Retinal pigment epithelial cell (primary cell): Measurements from ENCODE around the gene UBE2J2.

ENCODE experiments used
- DNase-seq: peaks from one replicate; pipeline ENCODE4 v3.0.0-alpha.2; 2010; ENCODE audit warnings: low read depth
- H3K4me3 ChIP-seq: 2 replicates; pipeline ENCODE4 v1.5.1; 2011; ENCODE audit warnings: mild to moderate bottlenecking, low read length, control low read depth, moderate library complexity
- CTCF ChIP-seq: conservative IDR thresholded peaks from 2 replicates; pipeline ENCODE4 v1.5.1; 2011; ENCODE audit warnings: low read depth, low read length, control low read depth, inconsistent platforms

UBE2J2 gene

GRCh38 chr1:1287288-1288110 is 13.8 kb upstream of the UBE2J2 start:
- no peak for DNase-seq
- no peak overlapping the region for H3K4me3 ChIP-seq
- no peak for TF ChIP-seq CTCF

GRCh38 chr1:1286313-1287261 is 12.9 kb upstream of the UBE2J2 start:
- no peak overlapping the region for H3K4me3 ChIP-seq
- DNase-seq: no peak
- TF ChIP-seq CTCF: no peak

- DNase-seq: no peak
- H3K4me3 ChIP-seq: no peak overlapping the region
- no peak for TF ChIP-seq CTCF
Observed at GRCh38 chr1:1285611-1286311, 12.1 kb upstream of the UBE2J2 start.

GRCh38 chr1:1285102-1285571 is 11.5 kb upstream of the UBE2J2 start:
- DNase-seq: no peak
- no peak overlapping the region for H3K4me3 ChIP-seq
- TF ChIP-seq CTCF: no peak

GRCh38 chr1:1284221-1285101 is 10.8 kb upstream of the UBE2J2 start:
- TF ChIP-seq CTCF: no peak
- no peak overlapping the region for H3K4me3 ChIP-seq
- no peak for DNase-seq

GRCh38 chr1:1283821-1284220 is 10.2 kb upstream of the UBE2J2 start:
- TF ChIP-seq CTCF: no peak
- DNase-seq: no peak
- H3K4me3 ChIP-seq: no peak overlapping the region
